Coronary artery (tissue), 2 donors: Measurements from ENCODE around the gene TMEM131L.
"Not testable (repeated sequence)": the region's sequence is repeated elsewhere in the genome, so short reads cannot be mapped to it uniquely, and the experiment has no call there.

Experiments used
- DNase-seq: peaks from one replicate; pipeline ENCODE4 v3.0.0-alpha.2; 2017; ENCODE audit warnings: low spot score
- H3K27ac ChIP-seq, 2 donors: fragments of 200-600 bp; sonication (generic); one replicate each; pipeline ENCODE4 v1.5.1; 2016 to 2019
- H3K4me3 ChIP-seq: fragments of 200-600 bp; sonication (generic); 2 replicates; pipeline ENCODE4 v1.5.1; 2016; ENCODE audit warnings: mild to moderate bottlenecking, moderate library complexity
- TF ChIP-seq, protein P1 (sequence below): fragments of 200-600 bp; sonication (generic); IDR thresholded peaks from one replicate; pipeline ENCODE4 v1.5.1; 2019; ENCODE audit warnings: antibody characterized with exemption

Gene TMEM131L

DNA sequence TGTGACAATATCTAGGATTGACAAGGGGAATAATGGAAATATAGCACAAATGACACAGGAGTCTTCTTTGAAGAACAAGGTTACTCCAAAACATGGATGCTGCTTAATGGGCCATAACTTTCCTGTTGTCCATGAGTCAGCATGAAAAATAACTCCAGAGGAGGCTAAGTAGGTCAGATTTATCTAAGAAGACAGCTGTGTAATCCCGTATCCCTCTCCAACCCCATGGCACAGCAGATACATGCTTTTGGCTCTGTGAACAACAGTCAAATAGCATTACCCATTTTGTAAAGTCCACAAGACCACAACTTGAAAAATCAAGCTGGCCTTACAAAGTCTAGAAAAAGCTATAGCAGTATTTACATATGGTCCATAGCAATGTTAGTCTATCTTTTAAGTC lies 2.1 kb upstream of the TMEM131L start:
- no peak overlapping the region for H3K27ac ChIP-seq
- TF ChIP-seq, protein P1, sequence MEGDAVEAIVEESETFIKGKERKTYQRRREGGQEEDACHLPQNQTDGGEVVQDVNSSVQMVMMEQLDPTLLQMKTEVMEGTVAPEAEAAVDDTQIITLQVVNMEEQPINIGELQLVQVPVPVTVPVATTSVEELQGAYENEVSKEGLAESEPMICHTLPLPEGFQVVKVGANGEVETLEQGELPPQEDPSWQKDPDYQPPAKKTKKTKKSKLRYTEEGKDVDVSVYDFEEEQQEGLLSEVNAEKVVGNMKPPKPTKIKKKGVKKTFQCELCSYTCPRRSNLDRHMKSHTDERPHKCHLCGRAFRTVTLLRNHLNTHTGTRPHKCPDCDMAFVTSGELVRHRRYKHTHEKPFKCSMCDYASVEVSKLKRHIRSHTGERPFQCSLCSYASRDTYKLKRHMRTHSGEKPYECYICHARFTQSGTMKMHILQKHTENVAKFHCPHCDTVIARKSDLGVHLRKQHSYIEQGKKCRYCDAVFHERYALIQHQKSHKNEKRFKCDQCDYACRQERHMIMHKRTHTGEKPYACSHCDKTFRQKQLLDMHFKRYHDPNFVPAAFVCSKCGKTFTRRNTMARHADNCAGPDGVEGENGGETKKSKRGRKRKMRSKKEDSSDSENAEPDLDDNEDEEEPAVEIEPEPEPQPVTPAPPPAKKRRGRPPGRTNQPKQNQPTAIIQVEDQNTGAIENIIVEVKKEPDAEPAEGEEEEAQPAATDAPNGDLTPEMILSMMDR: no peak
- H3K4me3 ChIP-seq: no peak overlapping the region
- no peak for DNase-seq

DNA sequence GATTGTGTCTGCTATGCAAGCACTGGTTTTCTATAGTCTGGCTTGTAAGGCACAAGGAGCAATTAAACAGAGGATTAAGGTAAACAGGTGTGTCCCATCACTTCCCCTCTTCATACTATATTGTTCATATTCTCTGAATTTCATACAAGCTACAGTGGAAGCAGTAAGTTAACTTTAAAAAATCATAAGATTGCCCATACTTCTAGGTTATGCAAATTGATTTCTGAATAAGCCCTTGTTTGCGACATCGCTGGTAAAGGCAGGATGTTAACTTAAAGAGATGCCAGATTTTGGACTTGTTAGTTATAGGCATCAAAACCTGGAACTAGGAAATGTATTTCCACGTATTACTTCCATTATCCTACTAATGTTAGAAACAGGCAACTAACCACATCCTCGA lies 1.0 kb upstream of the TMEM131L start:
- peak overlapping the region; percentile 91 for H3K4me3 ChIP-seq
- TF ChIP-seq, protein P1: no peak
- no peak for DNase-seq
- H3K27ac ChIP-seq: peak overlapping the region; percentile 71 to 91

DNA sequence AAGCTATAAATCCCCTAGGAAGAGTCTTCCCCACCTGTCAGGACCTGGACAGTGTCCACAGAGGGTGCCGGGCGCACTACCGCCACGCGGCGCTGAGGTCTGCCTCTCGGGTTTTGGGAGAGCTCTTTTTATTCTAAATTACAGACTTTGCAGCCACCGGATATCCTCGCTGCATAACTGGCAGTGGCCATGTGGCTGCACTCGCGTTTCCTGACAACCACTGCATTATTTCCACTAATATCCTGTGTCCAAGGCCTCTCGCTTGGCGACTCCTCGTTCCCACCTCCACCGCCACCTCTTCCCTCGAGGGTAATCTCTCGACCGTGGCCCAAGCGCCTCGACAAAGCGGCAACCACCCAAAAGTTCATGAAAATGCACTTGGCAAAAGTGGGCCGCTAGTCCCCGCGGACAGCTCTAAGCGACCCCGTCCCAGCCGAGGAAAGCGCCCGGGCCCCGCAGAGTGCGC lies 512 bp upstream of the TMEM131L start:
- H3K27ac ChIP-seq: peak overlapping the region; percentile 71 to 91
- peak overlapping the region; percentile 91 for H3K4me3 ChIP-seq
- TF ChIP-seq, protein P1: no peak
- peak; percentile 87 for DNase-seq

DNA sequence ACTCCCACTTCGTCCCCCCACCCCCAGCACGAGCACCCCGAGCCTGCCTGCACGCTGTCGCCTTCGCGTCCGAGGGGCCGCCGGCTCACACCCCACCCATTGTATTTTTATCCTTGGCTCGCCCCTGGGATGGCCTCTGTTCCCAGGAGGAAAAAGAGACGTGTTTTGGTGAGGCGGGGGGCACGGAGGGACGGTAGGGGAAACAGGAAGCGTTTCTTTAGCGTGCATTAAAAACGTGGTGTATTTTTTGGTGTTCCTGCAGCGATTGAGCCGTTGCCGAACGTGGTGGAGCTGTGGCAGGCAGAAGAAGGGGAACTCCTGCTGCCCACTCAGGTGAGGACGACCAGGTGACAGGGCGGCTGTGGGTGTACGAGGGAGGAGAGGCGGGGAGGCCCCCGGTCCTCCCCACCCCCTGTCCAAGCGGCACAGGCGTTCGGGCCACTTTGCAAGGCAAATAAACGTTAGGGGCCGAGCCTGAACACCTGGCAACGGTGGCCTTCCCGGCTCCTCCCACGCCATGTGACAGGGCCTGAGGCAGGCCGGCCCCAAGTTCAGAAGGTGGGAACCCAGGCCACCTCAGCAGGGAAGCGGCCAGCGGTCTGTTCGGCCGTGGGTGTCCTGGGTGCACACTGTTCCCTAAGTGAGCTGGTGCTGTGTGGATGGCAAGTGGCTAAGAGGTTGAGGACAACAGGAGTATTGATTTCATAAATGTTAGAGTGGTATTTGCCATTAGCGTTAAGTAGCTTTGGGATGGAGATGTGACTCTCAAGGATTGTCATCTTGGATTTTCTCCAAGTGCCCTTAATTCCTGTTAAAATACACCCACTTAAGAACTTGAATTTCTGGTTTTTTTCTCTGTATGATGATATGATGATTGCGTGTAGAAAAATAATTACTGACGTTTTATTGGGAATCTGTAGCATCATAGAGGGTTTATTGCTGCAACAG lies 1.1 kb downstream of the TMEM131L start:
- Histone ChIP-seq H3K4me3 (peak overlapping the region; percentile 91), H3K27ac (peak overlapping the region; percentile 61 to 91)
- TF ChIP-seq, protein P1: no peak
- no peak for DNase-seq

DNA sequence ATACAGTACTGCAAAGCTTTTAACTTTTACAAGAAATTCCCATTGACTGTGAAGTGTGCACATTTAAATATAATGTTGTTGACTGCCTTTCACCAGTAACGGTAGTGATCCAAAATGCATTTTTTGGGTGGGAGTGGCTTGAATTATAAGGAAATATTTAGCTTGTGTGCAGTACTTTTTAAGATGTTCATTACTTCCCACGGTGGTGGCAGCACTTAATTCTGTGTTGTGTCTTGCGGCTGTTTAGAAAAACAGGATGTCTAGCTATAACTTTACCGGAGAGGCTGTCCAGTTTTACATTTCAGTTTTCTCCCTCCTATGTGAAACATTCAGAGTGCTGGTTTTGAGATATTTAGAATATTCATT lies 1.7 kb downstream of the TMEM131L start:
- H3K27ac ChIP-seq: peak overlapping the region; percentile 1 to 91
- H3K4me3 ChIP-seq: peak overlapping the region; percentile 91
- no peak for DNase-seq
- TF ChIP-seq, protein P1: no peak

DNA sequence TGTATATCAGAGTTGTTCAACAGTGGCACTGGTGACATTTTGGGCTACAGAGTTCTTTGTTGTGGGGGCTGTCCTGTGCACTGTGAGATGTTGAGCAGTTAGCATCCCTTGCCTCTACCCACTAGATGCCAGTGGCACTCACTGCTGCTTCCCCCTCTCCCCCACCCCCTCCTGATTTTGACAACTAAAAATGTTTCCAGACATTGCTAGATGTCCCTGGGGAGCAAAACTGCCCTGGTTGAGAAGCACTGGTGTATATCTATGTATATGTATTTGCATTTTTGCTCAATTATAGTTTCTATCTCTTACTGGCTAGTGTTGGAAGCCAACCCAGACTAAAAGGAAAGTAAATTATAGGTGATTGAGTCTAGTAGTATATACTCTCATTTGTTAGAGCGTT lies 2.4 kb downstream of the TMEM131L start:
- H3K4me3 ChIP-seq: peak overlapping the region; percentile 91
- peak overlapping the region; percentile 1 to 52 for H3K27ac ChIP-seq
- TF ChIP-seq, protein P1: no peak
- DNase-seq: no peak

DNA sequence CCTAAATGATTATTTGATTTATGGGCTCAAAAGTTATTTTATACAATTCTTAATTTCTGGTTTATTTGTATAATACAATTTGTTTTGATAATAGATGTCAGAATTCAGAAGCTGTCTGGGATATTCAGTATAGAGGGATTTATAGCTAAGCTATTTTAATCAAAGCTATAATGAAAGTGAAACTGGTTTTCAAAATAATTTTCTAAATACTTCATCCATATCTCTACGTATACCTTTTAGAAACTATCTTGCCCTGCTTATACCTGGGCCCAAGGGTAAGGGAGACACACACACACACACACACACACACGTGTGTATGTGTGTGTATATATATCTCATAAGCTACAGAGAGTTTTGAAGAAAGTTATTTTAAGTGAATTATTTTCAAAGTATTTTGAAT lies 2.9 kb downstream of the TMEM131L start:
- Histone ChIP-seq H3K27ac (no peak overlapping the region), H3K4me3 (peak overlapping the region; percentile 91)
- TF ChIP-seq, protein P1: no peak
- no peak for DNase-seq

DNA sequence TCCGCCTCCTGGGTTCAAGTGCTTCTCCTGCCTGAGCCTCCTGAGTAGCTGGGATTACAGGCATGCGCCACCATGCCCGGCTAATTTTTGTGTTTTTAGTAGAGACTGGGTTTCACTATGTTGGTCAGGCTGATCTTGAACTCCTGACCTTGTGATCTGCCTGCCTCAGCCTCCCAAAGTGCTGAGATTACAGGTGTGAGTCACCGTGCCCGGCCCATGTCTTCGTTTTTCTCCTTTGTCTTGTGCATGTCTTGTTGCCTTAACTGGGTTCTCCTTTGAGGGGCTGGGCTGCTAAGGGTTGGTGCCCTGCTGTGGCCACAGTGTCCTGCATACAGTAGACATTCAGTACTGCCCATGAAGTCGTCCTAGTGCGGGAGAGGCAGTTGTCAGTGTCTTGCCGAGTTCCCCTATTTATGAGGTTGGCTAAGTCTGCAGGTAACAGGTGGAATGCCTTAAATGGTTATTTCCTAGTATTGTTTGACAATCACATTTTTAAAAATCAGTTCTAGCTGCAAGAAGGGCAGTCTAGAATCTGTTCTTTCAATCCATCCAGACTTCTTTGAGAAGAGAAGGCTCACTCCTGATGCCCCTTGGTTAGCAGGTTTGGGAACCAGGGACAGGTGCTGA lies 5.0 kb downstream of the TMEM131L start:
- H3K4me3 ChIP-seq, DNase-seq: not testable (repeated sequence)
- H3K27ac ChIP-seq: peak overlapping the region; percentile 31 to 67
